ENCODE data around the gene CD52. TPM values are rescaled to one million over a fixed set of nuclear protein-coding genes. Genes with fewer than 3 reads are reported as not detected.

Gene CD52
- polyA plus RNA-seq, 3 donors: 851 to 4,047 (median 2,617) TPM

DNA sequence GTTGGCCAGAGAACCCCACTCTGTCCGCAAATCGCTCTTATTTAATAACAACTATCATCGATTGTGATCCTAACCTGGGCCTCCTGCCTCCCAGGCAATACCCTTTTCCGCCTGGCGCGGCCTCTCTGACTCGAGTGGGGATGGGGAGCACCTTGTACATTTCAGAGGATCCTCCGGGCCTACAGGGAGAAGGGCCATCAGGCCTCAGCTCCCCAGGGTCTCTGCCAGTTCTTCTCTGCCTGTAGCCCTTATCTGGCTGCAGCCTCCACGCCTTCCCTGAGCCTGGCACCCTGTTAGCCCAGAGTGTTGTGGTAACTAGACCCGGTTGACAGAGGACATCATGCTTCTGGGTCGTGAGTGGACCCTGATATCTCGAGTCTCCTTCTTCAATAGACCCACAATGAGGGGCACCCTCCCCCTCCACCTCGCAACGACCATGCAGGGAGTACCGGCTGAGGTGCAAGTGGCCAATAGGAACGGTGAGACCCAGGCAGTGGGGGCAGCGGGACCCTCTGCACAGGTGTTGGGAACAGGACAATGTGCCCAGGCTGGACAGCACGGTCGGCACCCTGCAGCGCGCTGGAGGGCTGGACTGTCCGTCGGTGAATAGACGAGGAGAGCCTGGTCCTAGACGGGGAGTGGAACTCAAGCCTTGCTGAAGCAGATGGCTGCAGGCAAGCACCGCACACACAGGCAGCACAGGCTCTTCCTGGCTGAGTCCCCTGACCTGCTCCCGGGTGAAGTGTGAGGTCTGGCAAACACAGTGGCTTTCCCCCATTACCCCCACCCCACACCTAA lies 43.2 kb downstream of the CD52 start:
- Histone ChIP-seq H3K36me3 (replicated peaks in 1 of 2; ENCODE audit: control insufficient read depth in 1 of 2, insufficient read depth in 2 of 2, low read length in 2 of 2) (no peaks in the 10 kb centered on the region), H3K4me1 (ENCODE audit: control insufficient read depth in 1 of 2, insufficient read depth in 2 of 2, low read length in 2 of 2) (peaks cover 10 to 12% of the 10 kb centered on the region in 2 donors), H3K4me3 (replicated peaks in 1 of 3; ENCODE audit: low read depth in 2 of 3, low read length in 3 of 3) (peak overlapping the region in 1 of 3 experiments; percentile 50), H3K79me2 (ENCODE audit: insufficient read depth, low read length) (no peaks in the 10 kb centered on the region), H3K9ac (ENCODE audit: insufficient read depth, low read length, poor library complexity, severe bottlenecking) (no peak overlapping the region), H3K27me3 (ENCODE audit: control insufficient read depth in 2 of 2, insufficient read depth in 2 of 2, low read length in 2 of 2) (peaks cover 24 to 58% of the 10 kb centered on the region in 2 donors), H3K4me2 (replicated peaks; ENCODE audit: extremely low read depth, low read length, poor library complexity, severe bottlenecking) (peak overlapping the region; percentile 53), H3K27ac (ENCODE audit: low read depth in 1 of 2, low read length in 2 of 2) (no peak overlapping the region), H4K20me1 (ENCODE audit: insufficient read depth, low read length) (no peaks in the 10 kb centered on the region), H2AFZ (ENCODE audit: insufficient read depth, low read depth, low read length, poor library complexity, severe bottlenecking) (no peak overlapping the region), H3K9me3 (replicated peaks in 1 of 2; ENCODE audit: control insufficient read depth in 1 of 2, insufficient read depth in 1 of 2, low read length in 2 of 2) (no peaks in the 10 kb centered on the region)
- TF ChIP-seq, protein P1, sequence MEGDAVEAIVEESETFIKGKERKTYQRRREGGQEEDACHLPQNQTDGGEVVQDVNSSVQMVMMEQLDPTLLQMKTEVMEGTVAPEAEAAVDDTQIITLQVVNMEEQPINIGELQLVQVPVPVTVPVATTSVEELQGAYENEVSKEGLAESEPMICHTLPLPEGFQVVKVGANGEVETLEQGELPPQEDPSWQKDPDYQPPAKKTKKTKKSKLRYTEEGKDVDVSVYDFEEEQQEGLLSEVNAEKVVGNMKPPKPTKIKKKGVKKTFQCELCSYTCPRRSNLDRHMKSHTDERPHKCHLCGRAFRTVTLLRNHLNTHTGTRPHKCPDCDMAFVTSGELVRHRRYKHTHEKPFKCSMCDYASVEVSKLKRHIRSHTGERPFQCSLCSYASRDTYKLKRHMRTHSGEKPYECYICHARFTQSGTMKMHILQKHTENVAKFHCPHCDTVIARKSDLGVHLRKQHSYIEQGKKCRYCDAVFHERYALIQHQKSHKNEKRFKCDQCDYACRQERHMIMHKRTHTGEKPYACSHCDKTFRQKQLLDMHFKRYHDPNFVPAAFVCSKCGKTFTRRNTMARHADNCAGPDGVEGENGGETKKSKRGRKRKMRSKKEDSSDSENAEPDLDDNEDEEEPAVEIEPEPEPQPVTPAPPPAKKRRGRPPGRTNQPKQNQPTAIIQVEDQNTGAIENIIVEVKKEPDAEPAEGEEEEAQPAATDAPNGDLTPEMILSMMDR (IDR thresholded peaks at IDR 0.05): no peak
- intact Hi-C loops (cut with micrococcal nuclease): loop anchor here (5.0 kb wide), 1 partner anchor 254 kb away; no protein-coding TSS in a partner anchor
- Mint-ChIP-seq H3K4me3 (peak overlapping the region in 1 of 2 donors; percentile 75), H3K9me3 (peaks cover 0 to 19% (median 3%) of the 10 kb centered on the region in 7 donors), H3K27ac (peak overlapping the region in 1 of 7 donors; percentile 45), H3K36me3 (peaks cover 0 to 3% of the 10 kb centered on the region in 2 donors), H3K4me1 (peaks cover 29% of the 10 kb centered on the region), H3K27me3 (ENCODE audit: low read depth in 3 of 3) (peaks cover 65 to 82% (median 68%) of the 10 kb centered on the region in 3 donors)
- 76% methylated on average over 21 of the region's 27 CpGs for WGBS (ENCODE audit: insufficient coverage)
- no peak for DNase-seq

DNA sequence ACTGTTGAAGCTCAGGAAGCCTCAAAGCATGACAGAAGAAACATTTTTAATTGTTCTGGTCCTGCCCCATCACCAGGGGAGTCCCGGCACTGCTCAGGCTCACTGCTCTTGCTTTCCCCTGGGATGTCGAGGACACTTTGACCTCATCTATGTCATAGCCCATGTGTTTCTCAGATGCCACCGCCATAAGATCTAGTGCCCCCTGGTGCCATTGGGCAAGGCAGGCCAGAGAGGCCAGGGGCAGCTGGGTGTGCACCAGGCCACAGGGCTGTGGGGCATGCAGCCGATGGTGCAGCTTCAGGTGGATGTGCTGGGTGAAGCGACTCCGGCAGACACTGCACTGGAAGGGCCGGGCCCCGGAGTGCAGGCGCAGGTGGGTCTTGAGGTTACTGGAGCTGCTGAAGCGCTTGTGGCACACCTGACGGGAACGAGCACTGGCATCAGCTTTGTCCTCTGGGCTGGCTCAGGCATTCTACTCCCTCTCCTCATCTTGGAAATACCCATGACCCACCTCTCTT lies 43.9 kb downstream of the CD52 start:
- H3K4me1 Mint-ChIP-seq: peaks cover 29% of the 10 kb centered on the region
- Histone ChIP-seq H3K4me3 (replicated peaks in 1 of 3; ENCODE audit: low read depth in 2 of 3, low read length in 3 of 3) (no peak overlapping the region), H3K79me2 (ENCODE audit: insufficient read depth, low read length) (no peaks in the 10 kb centered on the region), H3K9ac (ENCODE audit: insufficient read depth, low read length, poor library complexity, severe bottlenecking) (no peak overlapping the region), H3K4me1 (ENCODE audit: control insufficient read depth in 1 of 2, insufficient read depth in 2 of 2, low read length in 2 of 2) (peaks cover 10 to 12% of the 10 kb centered on the region in 2 donors), H3K9me3 (replicated peaks in 1 of 2; ENCODE audit: control insufficient read depth in 1 of 2, insufficient read depth in 1 of 2, low read length in 2 of 2) (no peaks in the 10 kb centered on the region), H3K27me3 (ENCODE audit: control insufficient read depth in 2 of 2, insufficient read depth in 2 of 2, low read length in 2 of 2) (peaks cover 24 to 58% of the 10 kb centered on the region in 2 donors), H3K4me2 (replicated peaks; ENCODE audit: extremely low read depth, low read length, poor library complexity, severe bottlenecking) (no peak overlapping the region), H3K27ac (ENCODE audit: low read depth in 1 of 2, low read length in 2 of 2) (no peak overlapping the region), H4K20me1 (ENCODE audit: insufficient read depth, low read length) (no peaks in the 10 kb centered on the region), H3K36me3 (replicated peaks in 1 of 2; ENCODE audit: control insufficient read depth in 1 of 2, insufficient read depth in 2 of 2, low read length in 2 of 2) (no peaks in the 10 kb centered on the region), H2AFZ (ENCODE audit: insufficient read depth, low read depth, low read length, poor library complexity, severe bottlenecking) (no peak overlapping the region)
- DNase-seq: no peak
- H3K27me3 Mint-ChIP-seq (ENCODE audit: low read depth in 3 of 3): peaks cover 61 to 86% (median 70%) of the 10 kb centered on the region in 3 donors
- H3K9me3 Mint-ChIP-seq: peaks cover 0 to 19% (median 3%) of the 10 kb centered on the region in 7 donors
- peak overlapping the region in 1 of 2 donors; percentile 75 for H3K4me3 Mint-ChIP-seq
- peaks cover 0 to 3% of the 10 kb centered on the region in 2 donors for H3K36me3 Mint-ChIP-seq
- WGBS (ENCODE audit: insufficient coverage): 96% methylated on average over 12 of the region's 12 CpGs
- TF ChIP-seq, protein P1 (IDR thresholded peaks at IDR 0.05): no peak
- intact Hi-C loops (cut with micrococcal nuclease): loop anchor here (5.0 kb wide), 1 partner anchor 254 kb away; no protein-coding TSS in a partner anchor
- H3K27ac Mint-ChIP-seq: no peak overlapping the region

Measured in CD14-positive monocyte (primary cell).